ENCODE data around the gene SDS. TPM values are rescaled to one million over a fixed set of nuclear protein-coding genes. Genes with fewer than 3 reads are reported as not detected.
A peak's percentile ranks its signal among the peaks of the same experiment; 100 is the strongest.
"Not testable (repeated sequence)": the region's sequence is repeated elsewhere in the genome, so short reads cannot be mapped to it uniquely, and the experiment has no call there.

Gene SDS
- total RNA-seq, 5 donors from 2014 or later (not counting 1 experiment from before 2014, with no cell fraction given): 0.18 to 0.26 TPM; not detected in 3

- H3K36me3 Mint-ChIP-seq: peaks cover 2% of the 10 kb centered on the region
- ChIA-PET CTCF (no interaction called here), POLR2A (no interaction called here)
These were observed 44.4 kb downstream of the SDS start for GRCh38 chr12:113359133-113359938.

GRCh38 chr12:113358381-113359132 is 45.1 kb downstream of the SDS start, which contains the start of gene PLBD2:
Gene PLBD2 (plus strand): TSS chr12:113358587. CDS start chr12:113358601, 14 bp downstream.
- Histone ChIP-seq H3K4me3 (ENCODE audit: control insufficient read depth in 1 of 2, extremely low read depth in 1 of 2, low read length in 1 of 2) (peak within 1 kb of the TSS; percentile 76 to 77), H3K36me3 (ENCODE audit: control insufficient read depth in 2 of 2, extremely low read depth in 1 of 2, insufficient read depth in 1 of 2, low read length in 1 of 2) (no peaks in the 10 kb centered on the region), H3K4me1 (ENCODE audit: control insufficient read depth in 1 of 2, extremely low read depth in 1 of 2, insufficient read depth in 2 of 2, low read length in 2 of 2) (peaks cover 4 to 20% of the 10 kb centered on the region in 2 experiments), H3K27ac (ENCODE audit: low read length) (peak within 1 kb of the TSS; percentile 85), H3K9me3 (no peaks in the 10 kb centered on the region), H3K27me3 (replicated peaks in 1 of 2; ENCODE audit: control insufficient read depth in 2 of 2, extremely low read depth in 1 of 2, insufficient read depth in 2 of 2, low read length in 1 of 2) (peaks cover 0 to 3% of the 10 kb centered on the region in 2 experiments)
- Mint-ChIP-seq H3K27ac (peak within 1 kb of the TSS; percentile 91 to 93), H3K27me3 (no peaks in the 10 kb centered on the region), H3K4me1 (peaks cover 19 to 22% (median 19%) of the 10 kb centered on the region in 3 donors), H3K9me3 (no peaks in the 10 kb centered on the region), H3K36me3 (no peaks in the 10 kb centered on the region), H3K4me3 (peak within 1 kb of the TSS; percentile 86 to 90 (median 87))
- DNase-seq (peak; percentile 87 to 97 (median 94)), ATAC-seq (replicated peaks in 1 of 4) (peak; percentile 90 to 98 (median 96))
- POLR2A ChIA-PET: no interaction called here
- 3% methylated on average over 59 of the region's 67 CpGs for WGBS (ENCODE audit: insufficient coverage)
- CTCF ChIA-PET: no interaction called here

More at GRCh38 chr12:113359133-113359938, 44.4 kb downstream of the SDS start:
- H3K27me3 ChIP-seq (replicated peaks in 1 of 2; ENCODE audit: control insufficient read depth in 2 of 2, extremely low read depth in 1 of 2, insufficient read depth in 2 of 2, low read length in 1 of 2): peaks cover 0 to 3% of the 10 kb centered on the region in 2 experiments
- Mint-ChIP-seq H3K4me3 (peak overlapping the region; percentile 79 to 90 (median 86)), H3K27ac (peak overlapping the region; percentile 88 to 91), H3K9me3 (no peaks in the 10 kb centered on the region), H3K4me1 (peaks cover 21 to 26% (median 22%) of the 10 kb centered on the region in 3 donors), H3K27me3 (no peaks in the 10 kb centered on the region)
- H3K9me3 ChIP-seq: no peaks in the 10 kb centered on the region
- H3K4me1 ChIP-seq (ENCODE audit: control insufficient read depth in 1 of 2, extremely low read depth in 1 of 2, insufficient read depth in 2 of 2, low read length in 2 of 2): peaks cover 4 to 20% of the 10 kb centered on the region in 2 experiments
- no peaks in the 10 kb centered on the region for H3K36me3 ChIP-seq (ENCODE audit: control insufficient read depth in 2 of 2, extremely low read depth in 1 of 2, insufficient read depth in 1 of 2, low read length in 1 of 2)
- DNase-seq: peak in 6 of 35 experiments; percentile 5 to 27 (median 10)
- H3K27ac ChIP-seq (ENCODE audit: low read length): peak overlapping the region; percentile 75
- no peak for ATAC-seq (replicated peaks in 1 of 4)
- WGBS (ENCODE audit: insufficient coverage): 73% methylated on average over 7 of the region's 11 CpGs
- peak overlapping the region; percentile 35 to 76 for H3K4me3 ChIP-seq (ENCODE audit: control insufficient read depth in 1 of 2, extremely low read depth in 1 of 2, low read length in 1 of 2)

GRCh38 chr12:113354192-113354591 is 49.5 kb downstream of the SDS start:
- H3K27ac ChIP-seq (ENCODE audit: low read length); DNase-seq; H3K9me3 Mint-ChIP-seq; H3K9me3 ChIP-seq; H3K27ac Mint-ChIP-seq; ATAC-seq (replicated peaks in 1 of 4); H3K36me3 ChIP-seq (ENCODE audit: control insufficient read depth in 2 of 2, extremely low read depth in 1 of 2, insufficient read depth in 1 of 2, low read length in 1 of 2); H3K4me3 ChIP-seq (ENCODE audit: control insufficient read depth in 1 of 2, extremely low read depth in 1 of 2, low read length in 1 of 2); H3K4me3 Mint-ChIP-seq; H3K27me3 Mint-ChIP-seq; H3K4me1 Mint-ChIP-seq; H3K36me3 Mint-ChIP-seq; CTCF ChIA-PET; H3K27me3 ChIP-seq (replicated peaks in 1 of 2; ENCODE audit: control insufficient read depth in 2 of 2, extremely low read depth in 1 of 2, insufficient read depth in 2 of 2, low read length in 1 of 2): not testable (repeated sequence)
- peaks cover 3 to 14% of the 10 kb centered on the region in 2 experiments for H3K4me1 ChIP-seq (ENCODE audit: control insufficient read depth in 1 of 2, extremely low read depth in 1 of 2, insufficient read depth in 2 of 2, low read length in 2 of 2)
- 83% methylated on average over 3 of the region's 7 CpGs for WGBS (ENCODE audit: insufficient coverage)
- POLR2A ChIA-PET: interaction anchor here in 1 of 2 donors (0.6 kb wide), 1 partner anchor 9 kb away, joined by 3 read pairs; no protein-coding TSS in a partner anchor

GRCh38 chr12:113351089-113351488 is 52.6 kb downstream of the SDS start:
- CTCF ChIA-PET: no interaction called here

GRCh38 chr12:113348849-113349536 is 54.7 kb downstream of the SDS start:
- Mint-ChIP-seq H3K4me3 (no peak overlapping the region), H3K36me3 (no peaks in the 10 kb centered on the region), H3K4me1 (no peaks in the 10 kb centered on the region), H3K27me3 (peaks cover 3 to 8% of the 10 kb centered on the region in 2 donors), H3K9me3 (no peaks in the 10 kb centered on the region), H3K27ac (no peak overlapping the region)
- Histone ChIP-seq H3K4me1 (ENCODE audit: control insufficient read depth in 1 of 2, extremely low read depth in 1 of 2, insufficient read depth in 2 of 2, low read length in 2 of 2) (no peaks in the 10 kb centered on the region), H3K9me3 (no peaks in the 10 kb centered on the region), H3K27me3 (replicated peaks in 1 of 2; ENCODE audit: control insufficient read depth in 2 of 2, extremely low read depth in 1 of 2, insufficient read depth in 2 of 2, low read length in 1 of 2) (peaks cover 0 to 15% of the 10 kb centered on the region in 2 experiments), H3K27ac (ENCODE audit: low read length) (no peak overlapping the region), H3K36me3 (ENCODE audit: control insufficient read depth in 2 of 2, extremely low read depth in 1 of 2, insufficient read depth in 1 of 2, low read length in 1 of 2) (no peaks in the 10 kb centered on the region), H3K4me3 (ENCODE audit: control insufficient read depth in 1 of 2, extremely low read depth in 1 of 2, low read length in 1 of 2) (no peak overlapping the region)
- DNase-seq (no peak), ATAC-seq (replicated peaks in 1 of 4) (no peak)
- ChIA-PET CTCF (interaction anchor here in 1 of 2 donors (0.6 kb wide), 1 partner anchor 1971 kb away, joined by 4 read pairs; no protein-coding TSS in a partner anchor), POLR2A (no interaction called here)
- WGBS (ENCODE audit: insufficient coverage): 76% methylated on average over 16 of the region's 19 CpGs

More at GRCh38 chr12:113351089-113351488, 52.6 kb downstream of the SDS start:
- H3K4me3 ChIP-seq (ENCODE audit: control insufficient read depth in 1 of 2, extremely low read depth in 1 of 2, low read length in 1 of 2): no peak overlapping the region
- no peaks in the 10 kb centered on the region for H3K4me1 Mint-ChIP-seq
- no peak for DNase-seq
- ATAC-seq (replicated peaks in 1 of 4): no peak
- H3K36me3 Mint-ChIP-seq: no peaks in the 10 kb centered on the region
- H3K4me1 ChIP-seq (ENCODE audit: control insufficient read depth in 1 of 2, extremely low read depth in 1 of 2, insufficient read depth in 2 of 2, low read length in 2 of 2): no peaks in the 10 kb centered on the region
- H3K27me3 ChIP-seq (replicated peaks in 1 of 2; ENCODE audit: control insufficient read depth in 2 of 2, extremely low read depth in 1 of 2, insufficient read depth in 2 of 2, low read length in 1 of 2): peaks cover 0 to 18% of the 10 kb centered on the region in 2 experiments
- POLR2A ChIA-PET: no interaction called here
- H3K27ac ChIP-seq (ENCODE audit: low read length): no peak overlapping the region
- H3K27ac Mint-ChIP-seq: no peak overlapping the region
- H3K9me3 ChIP-seq: no peaks in the 10 kb centered on the region
- peaks cover 3 to 8% of the 10 kb centered on the region in 2 donors for H3K27me3 Mint-ChIP-seq
- H3K4me3 Mint-ChIP-seq: no peak overlapping the region
- H3K36me3 ChIP-seq (ENCODE audit: control insufficient read depth in 2 of 2, extremely low read depth in 1 of 2, insufficient read depth in 1 of 2, low read length in 1 of 2): no peaks in the 10 kb centered on the region
- no peaks in the 10 kb centered on the region for H3K9me3 Mint-ChIP-seq

GRCh38 chr12:113347892-113348291 is 55.8 kb downstream of the SDS start:
- Mint-ChIP-seq H3K27me3 (peaks cover 3 to 8% of the 10 kb centered on the region in 2 donors), H3K4me1 (no peaks in the 10 kb centered on the region), H3K4me3 (no peak overlapping the region), H3K9me3 (no peaks in the 10 kb centered on the region), H3K36me3 (no peaks in the 10 kb centered on the region), H3K27ac (no peak overlapping the region)
- ATAC-seq (replicated peaks in 1 of 4): no peak
- peaks cover 0 to 15% of the 10 kb centered on the region in 2 experiments for H3K27me3 ChIP-seq (replicated peaks in 1 of 2; ENCODE audit: control insufficient read depth in 2 of 2, extremely low read depth in 1 of 2, insufficient read depth in 2 of 2, low read length in 1 of 2)
- DNase-seq: no peak
- H3K4me3 ChIP-seq (ENCODE audit: control insufficient read depth in 1 of 2, extremely low read depth in 1 of 2, low read length in 1 of 2): no peak overlapping the region
- ChIA-PET POLR2A (no interaction called here), CTCF (interaction anchor here (0.6 to 0.8 kb wide), 2 partner anchors 12 to 39 kb away, joined by 3 read pairs; no protein-coding TSS in a partner anchor)
- no CpG with 5 or more reads among the region's 2 CpGs for WGBS (ENCODE audit: insufficient coverage)
- no peaks in the 10 kb centered on the region for H3K36me3 ChIP-seq (ENCODE audit: control insufficient read depth in 2 of 2, extremely low read depth in 1 of 2, insufficient read depth in 1 of 2, low read length in 1 of 2)
- H3K4me1 ChIP-seq (ENCODE audit: control insufficient read depth in 1 of 2, extremely low read depth in 1 of 2, insufficient read depth in 2 of 2, low read length in 2 of 2): no peaks in the 10 kb centered on the region
- no peak overlapping the region for H3K27ac ChIP-seq (ENCODE audit: low read length)
- no peaks in the 10 kb centered on the region for H3K9me3 ChIP-seq

Measured in T-cell (primary cell).